HG03460 (cell line): Measurements from ENCODE around the gene FAM90A26.
"Not testable (repeated sequence)": the region's sequence is repeated elsewhere in the genome, so short reads cannot be mapped to it uniquely, and the experiment has no call there.

Source experiments
- ATAC-seq: cut with Tn5 transposase; IDR thresholded peaks from one replicate; pipeline ENCODE4 v1.9.1; 2021; ENCODE audit not compliant: unreplicated experiment

FAM90A26 gene

DNA sequence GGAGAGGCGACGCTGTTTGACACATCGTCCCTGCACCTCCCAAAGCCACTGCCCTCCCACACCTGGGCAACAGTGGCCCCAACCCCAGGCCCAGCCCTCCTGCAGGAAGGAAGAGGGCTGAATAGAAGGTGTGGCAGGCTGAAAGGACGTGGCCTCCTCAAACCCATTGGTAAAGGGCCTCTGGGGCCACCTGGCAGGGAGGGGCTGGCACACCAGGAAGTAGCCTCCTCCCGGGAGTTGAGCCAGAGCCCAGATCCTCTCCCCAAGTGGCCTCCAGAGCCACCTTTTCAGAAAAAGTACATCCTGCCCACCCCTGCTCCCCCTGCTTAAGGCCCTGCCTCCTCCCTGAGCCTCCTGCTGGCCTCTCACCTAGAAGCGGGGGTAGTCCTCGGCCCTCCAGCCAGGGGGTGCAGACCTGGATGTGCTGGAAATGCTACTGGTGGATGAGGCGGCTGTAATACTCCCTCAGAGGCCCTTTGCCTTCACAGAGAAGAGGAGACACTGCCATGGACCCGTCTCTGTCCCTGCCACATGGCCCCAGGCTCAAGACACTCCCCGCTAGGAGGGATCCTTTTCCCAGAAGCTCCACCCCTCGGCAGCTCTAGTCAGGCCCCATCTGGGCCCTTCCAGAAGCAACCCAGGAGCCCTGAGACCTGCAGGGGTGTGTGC is at the start of gene FAM90A26:
TSS of gene FAM90A26 (plus strand) at position 619 of the 669 bp plus-strand sequence. CDS start 2,764 bp downstream, outside the sequence.
- not testable (repeated sequence) for ATAC-seq

GRCh38 chr4:9122711-9123110 is 47.5 kb upstream of the FAM90A26 start:
- not testable (repeated sequence) for ATAC-seq

GRCh38 chr4:9123572-9124007 is 46.6 kb upstream of the FAM90A26 start:
- ATAC-seq = not testable (repeated sequence)

DNA sequence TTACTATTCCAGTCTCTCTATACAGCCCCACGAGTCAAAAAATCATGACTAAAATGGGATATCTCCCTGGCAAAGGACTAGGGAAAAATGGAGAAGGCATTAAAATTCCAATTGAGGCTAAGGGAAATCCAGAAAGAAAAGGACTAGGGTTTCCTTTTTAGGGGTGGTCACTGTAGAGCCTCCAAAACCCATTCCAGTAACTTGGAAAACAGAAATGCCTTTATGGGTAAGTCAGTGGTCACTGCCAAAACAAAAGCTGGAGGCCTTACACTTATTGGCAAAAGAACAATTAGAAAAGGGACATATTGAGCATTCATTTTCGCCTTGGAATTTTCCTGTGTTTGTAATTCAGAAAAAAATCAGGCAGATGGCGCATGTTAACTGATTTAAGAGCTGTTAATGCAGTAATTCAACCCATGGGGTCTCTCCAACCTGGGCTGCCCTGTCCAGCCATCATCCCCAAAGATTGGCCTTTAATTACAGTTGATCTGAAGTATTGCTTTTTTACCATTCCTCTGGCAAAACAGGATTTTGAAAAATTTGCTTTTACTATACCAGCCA is 44.5 kb upstream of the FAM90A26 start:
- not testable (repeated sequence) for ATAC-seq

DNA sequence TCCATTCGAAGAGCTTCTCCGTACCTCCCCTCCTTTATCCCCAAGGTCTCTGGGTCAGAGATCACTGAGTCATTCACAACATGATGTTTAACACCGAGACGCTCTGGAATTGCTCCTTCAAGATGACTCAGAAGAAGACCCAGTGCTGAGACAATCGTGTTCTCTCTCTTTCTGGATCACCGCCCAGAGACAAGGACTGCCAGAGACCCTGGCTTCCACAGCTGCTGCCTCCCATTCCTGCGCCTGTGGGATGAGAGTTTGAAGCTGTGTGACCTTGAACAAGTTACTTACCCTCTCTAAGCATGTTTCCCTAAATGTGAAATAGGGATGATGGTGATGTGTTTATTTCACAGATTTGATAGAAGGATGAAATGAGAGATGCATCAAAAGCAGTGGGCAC is 38.8 kb upstream of the FAM90A26 start:
- not testable (repeated sequence) for ATAC-seq

- not testable (repeated sequence) for ATAC-seq
These were observed 37.4 kb upstream of the FAM90A26 start for GRCh38 chr4:9132849-9133248.

DNA sequence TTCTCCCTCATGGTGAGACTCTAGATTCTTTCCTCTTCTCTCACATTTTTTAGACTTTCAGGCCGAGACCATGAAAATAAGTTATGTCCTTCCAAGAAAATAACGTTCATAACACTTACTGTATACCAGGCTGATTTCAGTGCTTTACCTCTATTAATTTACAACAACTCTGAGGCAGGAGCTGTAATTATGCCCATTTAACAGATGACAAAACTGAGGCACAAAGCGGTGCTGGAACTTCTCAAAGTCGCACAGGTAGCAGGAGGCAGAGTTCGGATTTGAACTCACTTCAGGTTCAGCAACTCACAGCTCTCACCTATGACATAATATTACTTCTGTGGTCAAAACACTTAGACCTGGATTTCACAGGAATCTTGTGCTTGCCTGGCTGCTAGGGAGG is 36.2 kb upstream of the FAM90A26 start:
- ATAC-seq = not testable (repeated sequence)

- ATAC-seq = not testable (repeated sequence)
These were observed 35.7 kb upstream of the FAM90A26 start for GRCh38 chr4:9134556-9134955.

DNA sequence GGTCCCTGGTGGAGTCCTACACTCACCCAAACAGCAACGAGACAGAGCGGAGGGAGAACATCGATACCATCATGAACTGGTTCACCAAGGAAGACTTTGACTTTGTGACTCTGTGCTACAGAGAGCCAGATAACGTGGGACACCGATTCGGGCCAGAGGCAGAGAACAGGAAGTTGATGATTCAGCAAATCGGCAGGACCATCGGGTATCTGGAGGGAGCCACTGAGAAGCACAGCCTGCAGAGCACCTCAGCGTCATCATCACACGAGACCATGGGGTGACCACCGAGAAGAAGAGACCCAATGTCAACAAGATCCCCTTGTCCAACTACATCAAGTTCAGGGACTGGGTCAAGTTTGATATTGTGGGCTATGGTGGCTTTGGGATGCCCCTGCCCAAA is 29.2 kb upstream of the FAM90A26 start:
- not testable (repeated sequence) for ATAC-seq

GRCh38 chr4:9142786-9143185 is 27.4 kb upstream of the FAM90A26 start:
- ATAC-seq = not testable (repeated sequence)

- ATAC-seq = no peak
These were observed 26.7 kb upstream of the FAM90A26 start for GRCh38 chr4:9143421-9144080.

DNA sequence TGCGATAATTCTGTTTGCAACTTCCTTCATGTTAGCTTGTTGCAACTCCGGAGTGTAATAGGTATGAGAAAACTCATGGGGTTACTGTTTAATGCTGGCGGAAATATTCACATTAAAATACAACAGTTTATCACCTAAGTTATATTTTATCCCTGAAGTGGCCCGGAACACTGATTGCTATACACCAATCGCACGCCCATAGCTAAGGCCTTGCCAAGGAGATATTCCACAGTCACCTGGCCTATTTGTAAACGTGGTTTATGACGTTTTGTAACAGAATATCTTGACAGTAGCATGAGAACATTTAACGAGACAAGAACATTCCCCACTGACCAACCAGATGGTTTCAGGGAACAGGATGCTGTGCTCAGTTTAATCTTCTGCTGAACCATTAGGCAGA is 23.2 kb upstream of the FAM90A26 start:
- no peak for ATAC-seq

DNA sequence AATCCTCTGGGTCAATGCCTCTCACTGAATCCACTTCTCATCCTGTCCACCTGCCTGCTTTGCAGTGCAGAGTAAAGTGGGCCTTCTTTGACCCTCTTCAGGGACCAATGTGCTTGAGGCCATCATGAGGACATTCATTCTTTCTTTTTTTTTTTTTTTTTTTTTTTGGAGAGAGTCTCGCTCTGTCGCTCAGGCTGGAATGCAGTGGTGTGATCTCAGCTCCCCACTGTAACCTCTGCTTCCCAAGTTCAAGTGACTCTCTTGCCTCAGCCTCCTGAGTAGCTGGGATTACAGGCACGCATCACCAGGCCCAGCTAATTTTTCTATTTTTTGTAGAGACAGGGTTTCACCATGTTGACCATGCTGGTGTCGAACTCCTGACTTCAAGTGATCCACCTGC is 22.8 kb upstream of the FAM90A26 start:
- ATAC-seq = not testable (repeated sequence)

DNA sequence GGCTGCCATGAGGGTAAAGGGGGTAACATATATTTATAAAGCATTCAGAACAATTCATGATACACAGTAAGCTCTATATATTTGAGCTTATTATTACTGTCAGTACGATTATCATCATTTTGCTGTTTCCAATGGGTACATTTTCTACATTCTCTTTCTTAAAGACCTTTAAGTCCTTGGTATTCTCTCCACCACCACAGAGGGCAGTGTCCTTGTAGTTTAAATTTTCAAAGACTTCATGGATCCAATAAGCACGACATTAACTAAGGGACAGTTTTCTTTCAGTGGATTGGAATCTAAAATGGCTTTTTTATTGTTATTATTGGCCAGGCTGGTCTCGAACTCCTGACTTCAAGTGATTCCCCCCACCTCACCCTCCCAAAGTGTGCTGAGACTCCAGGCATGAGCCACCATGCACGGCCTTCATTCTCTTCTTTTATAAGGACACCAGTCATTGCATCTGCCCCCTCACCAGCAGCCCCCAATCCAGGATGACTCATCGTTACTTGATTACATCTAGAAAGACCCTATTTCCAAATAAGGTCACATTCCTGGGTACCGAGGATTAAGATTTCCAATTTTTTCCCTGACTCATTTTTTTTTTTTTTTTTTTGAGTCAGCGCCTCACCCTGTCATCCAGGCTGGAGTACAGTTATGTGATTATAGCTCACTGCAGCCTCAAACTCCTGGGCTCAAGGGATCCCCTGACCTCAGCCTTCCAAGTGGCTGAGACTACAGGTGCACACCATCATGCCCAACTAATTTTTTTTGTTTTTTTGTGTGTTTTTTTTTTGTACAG is 21.4 kb upstream of the FAM90A26 start:
- not testable (repeated sequence) for ATAC-seq

DNA sequence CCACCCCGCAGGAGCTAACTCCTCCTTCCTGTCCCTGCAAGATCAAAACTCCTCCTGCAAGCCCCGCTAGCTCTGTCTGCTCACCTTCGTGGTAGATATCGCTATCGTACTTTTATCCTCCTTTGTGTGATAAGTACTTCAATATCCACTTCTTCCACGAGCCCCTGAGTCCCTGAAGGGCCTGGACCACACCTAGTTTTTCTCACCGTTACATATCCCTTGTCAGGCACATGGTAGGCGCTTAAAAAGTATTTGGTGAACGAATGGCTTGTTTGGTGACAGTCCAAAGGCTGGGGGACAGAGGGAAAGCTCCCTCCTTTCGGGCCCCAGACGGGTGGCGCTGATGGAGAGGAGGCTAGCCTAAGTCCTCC is 18.4 kb upstream of the FAM90A26 start:
- ATAC-seq = not testable (repeated sequence)

- ATAC-seq = peak; percentile 68
These were observed 17.8 kb upstream of the FAM90A26 start for GRCh38 chr4:9152180-9153007.

GRCh38 chr4:9153008-9153570 is 17.1 kb upstream of the FAM90A26 start:
- ATAC-seq = peak; percentile 100

- ATAC-seq = not testable (repeated sequence)
These were observed 16.5 kb upstream of the FAM90A26 start for GRCh38 chr4:9153571-9154157.

- ATAC-seq = not testable (repeated sequence)
These were observed 14.9 kb upstream of the FAM90A26 start for GRCh38 chr4:9155101-9155886.
